IPS DF 19.7 (cell line): ENCODE measurements around the gene TGFBI.

Experiments
- DNase-seq: peaks from one replicate; pipeline ENCODE4 v3.0.0-alpha.2; 2013; ENCODE audit warnings: low read depth, low spot score

The TGFBI gene

GRCh38 chr5:136028782-136029742 is at the start of gene TGFBI:
Gene TGFBI, plus strand, starts transcription at chr5:136028988. Its CDS starts 68 bp downstream, at chr5:136029056.
- DNase-seq, result no peak

GRCh38 chr5:135978993-135979392 is 49.8 kb upstream of the TGFBI start:
- no peak for DNase-seq

GRCh38 chr5:135979510-135979909 is 49.3 kb upstream of the TGFBI start:
- DNase-seq, result no peak

DNA sequence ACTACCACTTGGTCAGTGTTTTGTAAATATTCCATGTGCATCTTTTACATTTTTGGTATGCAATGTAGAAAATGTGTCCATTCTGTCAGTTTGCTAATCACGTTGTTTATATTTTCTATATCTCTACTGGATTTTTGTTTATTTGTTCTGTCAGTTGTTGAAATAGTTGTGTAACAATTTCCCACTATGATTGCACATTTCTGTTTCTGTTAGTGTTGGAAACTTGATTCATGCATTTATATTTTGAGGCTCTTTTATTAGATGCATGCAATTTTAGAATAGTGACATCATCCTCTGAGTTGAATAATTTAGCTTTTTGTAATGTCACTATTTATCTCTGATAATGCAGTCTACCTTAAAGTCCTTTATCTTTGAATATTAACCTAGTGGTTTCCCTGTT is 48.2 kb upstream of the TGFBI start:
- DNase-seq, result no peak

GRCh38 chr5:135985951-135986350 is 42.8 kb upstream of the TGFBI start:
- no peak for DNase-seq

GRCh38 chr5:135986401-135986800 is 42.4 kb upstream of the TGFBI start:
- no peak for DNase-seq

DNA sequence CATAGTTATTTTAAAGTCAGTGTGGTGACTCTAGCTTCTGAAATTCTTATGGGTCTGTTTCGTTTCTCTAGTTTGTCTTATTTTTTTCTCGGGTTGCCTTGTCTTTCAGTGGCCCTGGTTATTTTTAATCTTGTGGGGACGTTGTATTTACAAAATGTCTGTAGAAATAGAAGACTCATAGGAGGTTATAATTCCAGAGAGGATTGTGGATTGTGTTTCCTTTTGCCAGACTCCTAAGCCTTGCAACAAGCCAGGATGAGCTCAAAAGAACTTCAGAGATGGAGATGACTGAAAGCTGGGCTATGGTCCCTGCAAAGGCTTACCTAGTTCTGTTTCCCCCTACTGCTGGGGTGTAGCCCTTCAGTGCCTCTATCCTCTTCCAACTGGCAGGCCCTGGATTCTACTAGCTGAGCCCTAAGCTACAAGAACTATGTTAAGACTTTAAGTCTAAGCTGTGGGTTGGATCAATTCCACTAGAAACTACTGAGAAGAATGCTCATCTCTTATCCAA is 41.8 kb upstream of the TGFBI start:
- no peak for DNase-seq

DNA sequence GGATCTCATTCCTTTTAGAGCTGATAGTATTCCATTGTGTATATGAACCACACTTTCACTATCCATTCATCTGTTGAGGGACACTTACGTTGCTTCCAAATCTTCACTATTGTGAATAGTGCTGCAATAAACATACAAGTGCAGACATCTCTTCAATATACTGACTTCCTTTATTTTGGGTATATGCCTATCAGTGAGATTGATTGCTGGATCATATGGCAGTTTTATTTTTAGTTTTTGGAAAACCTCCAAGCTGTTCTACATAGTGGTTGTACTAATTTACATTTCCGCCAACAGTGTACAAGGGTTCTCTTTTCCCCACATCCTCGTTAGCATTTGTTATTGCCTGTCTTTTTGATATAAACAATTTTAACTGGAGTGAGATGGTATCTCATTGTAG is 40.2 kb upstream of the TGFBI start:
- no peak for DNase-seq

DNA sequence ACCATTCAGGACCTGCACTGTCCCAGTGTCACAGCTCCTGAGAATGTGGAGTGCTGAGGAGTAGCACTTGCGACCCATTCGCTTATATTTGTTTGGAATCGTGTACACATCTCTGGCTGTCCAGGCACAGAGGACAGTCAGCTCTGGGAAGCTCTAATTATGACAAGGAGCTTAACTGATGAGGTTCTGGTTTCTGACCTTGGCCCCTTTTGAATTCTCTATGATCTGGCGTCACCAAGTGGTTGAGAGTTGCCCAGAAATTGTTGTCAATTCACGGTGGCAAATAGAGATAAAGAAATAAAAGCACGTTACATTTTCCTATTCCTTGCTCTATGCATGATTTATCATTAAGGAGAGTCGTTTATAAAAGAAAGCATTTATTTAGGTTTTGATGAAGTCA is 39.1 kb upstream of the TGFBI start:
- DNase-seq, result no peak

GRCh38 chr5:135990528-135991255 is 38.1 kb upstream of the TGFBI start:
- no peak for DNase-seq

DNA sequence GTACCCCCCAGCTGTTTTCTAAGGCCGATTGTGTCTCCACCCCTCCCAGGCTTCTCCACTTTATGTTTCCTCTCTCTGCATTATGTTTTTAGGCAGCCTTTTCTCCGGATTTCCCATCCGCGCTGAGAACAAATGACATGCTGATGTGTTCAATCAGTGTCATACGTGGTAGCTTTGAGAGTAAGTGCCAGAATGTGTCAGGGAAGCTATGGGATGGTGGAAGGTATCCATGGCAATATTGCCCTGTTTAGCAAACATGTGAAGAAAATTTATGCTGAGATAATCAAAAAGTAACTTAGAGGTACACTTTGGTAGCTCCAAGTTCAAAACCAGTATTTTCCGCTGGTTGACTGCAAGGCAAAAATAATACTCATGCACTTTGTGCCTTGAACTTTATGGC is 37.4 kb upstream of the TGFBI start:
- DNase-seq, result no peak

- DNase-seq, result no peak
These were observed 35.4 kb upstream of the TGFBI start for GRCh38 chr5:135993335-135993879.

GRCh38 chr5:135993880-135994636 is 34.7 kb upstream of the TGFBI start:
- DNase-seq, result no peak

DNA sequence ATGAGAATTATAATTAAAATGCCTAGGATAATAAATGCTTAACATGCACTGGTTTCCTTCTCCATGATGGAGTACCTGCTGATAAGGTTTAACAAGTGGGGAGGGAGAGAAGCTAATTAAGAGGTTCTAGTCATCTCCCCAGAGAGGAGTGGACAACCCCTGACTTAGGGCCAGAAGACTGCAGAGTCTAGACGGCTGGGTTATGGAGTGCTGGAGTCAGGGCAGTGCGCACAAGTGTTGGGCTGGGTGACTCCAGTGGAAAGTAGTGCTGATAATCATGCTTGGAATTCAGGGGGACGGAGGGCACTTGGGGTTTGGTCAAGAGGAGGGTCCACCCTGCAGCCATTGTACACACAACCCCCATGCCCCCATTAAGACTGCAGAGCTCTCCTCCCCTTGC is 32.8 kb upstream of the TGFBI start:
- no peak for DNase-seq

DNA sequence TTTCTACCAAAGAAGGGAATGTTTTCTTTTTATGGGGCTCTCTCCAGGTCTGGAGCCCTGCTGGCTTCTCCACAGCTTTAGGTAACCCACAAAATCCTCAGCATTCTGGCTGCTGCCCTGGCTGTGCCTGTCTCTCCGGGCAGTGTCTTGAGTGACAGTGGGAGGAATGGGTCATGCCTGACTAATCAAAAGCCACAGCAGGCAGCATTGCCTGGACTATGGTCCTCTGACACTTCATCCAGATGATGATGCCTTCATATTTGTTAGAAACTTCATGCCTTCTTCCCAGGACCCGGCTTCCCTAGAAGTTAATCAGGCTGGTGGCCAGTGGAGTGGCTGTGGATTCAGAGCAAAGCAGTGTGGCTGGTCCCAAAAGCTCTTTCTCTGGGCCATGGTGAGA is 32.2 kb upstream of the TGFBI start:
- no peak for DNase-seq

DNA sequence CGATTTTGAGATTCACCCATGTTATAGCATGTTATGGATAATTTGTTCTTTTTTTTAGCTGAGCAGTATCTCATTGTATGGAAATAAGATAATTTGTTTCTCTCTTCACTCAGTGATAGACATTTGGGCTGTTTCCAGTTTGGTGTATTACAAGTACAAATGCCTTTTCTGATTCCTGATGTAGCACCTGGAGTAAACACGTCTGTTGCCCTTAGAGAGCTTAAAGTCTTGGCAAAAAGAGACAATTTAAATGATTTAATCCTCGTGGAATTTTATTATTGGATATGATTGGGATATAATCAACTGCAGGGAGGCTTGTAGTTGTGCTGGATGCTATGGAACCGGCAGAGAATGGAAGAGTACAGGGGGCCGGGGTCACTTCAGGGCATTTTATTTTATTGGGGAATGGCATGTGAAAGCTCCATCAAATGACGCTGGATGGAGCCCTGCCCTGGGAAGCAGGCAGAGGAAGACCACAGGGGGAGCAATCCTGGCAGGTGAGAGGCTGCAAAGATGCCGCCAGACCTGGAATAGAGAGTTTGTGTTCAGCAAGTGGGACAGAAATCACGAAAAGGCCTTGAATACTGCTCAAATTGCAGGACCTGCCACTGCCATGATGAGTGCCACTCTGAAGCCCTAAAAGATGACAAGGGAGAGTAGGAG is 31.0 kb upstream of the TGFBI start:
- DNase-seq, result no peak

DNA sequence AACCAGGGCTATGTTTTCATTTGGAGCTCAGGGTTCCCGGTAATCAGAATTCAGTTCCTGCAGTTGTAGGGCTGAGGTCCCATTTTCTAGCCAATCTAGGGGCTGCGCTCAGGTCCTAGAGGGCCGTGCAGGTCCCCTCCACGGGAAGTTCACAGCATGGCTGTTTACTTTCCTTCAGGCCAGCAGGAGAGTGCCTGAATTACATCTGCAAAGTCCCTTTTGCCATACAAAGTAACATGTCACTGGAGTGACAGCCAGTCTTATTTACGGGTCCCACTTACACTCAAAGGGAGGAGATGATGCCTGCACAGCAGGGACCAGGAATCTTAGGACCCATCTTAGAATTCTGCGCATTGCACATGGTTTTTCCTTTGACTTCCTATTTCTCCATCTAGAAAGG is 29.9 kb upstream of the TGFBI start:
- DNase-seq, result no peak

DNA sequence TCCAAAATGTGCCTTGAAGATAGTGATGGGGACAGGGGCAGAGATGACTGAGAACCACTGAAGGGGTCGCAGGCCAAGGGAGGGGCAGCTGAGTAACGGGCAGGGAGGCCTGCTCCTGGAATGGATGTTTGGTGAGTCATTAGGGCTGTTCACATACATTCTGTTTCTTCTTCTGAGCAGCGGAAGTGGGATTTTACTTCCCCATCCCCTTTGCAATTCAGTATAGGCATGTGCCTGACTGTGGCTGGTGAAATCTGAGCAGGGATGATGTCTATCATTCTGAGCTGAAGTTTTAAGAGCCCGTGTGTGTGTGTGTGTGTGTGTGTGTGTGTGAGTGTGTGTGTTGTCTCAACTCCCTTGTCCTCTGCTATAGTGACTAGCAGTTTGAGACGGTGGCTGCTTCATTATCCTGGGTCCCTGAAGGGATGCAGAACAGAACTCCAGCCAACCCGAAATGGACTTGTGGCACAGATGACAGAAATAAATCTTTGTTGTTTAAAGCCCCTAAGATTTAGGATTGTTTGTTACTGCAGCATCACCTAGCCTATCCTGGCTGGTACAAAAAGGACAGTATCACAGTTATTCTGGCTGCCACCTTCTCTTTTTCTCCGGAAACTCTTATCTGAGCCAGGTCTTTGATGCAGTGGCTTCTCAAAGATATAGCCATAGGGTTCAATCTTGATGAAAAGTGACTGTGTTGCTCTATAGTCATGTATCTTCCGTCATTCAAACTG is 29.2 kb upstream of the TGFBI start:
- no peak for DNase-seq

GRCh38 chr5:136000147-136000546 is 28.6 kb upstream of the TGFBI start:
- DNase-seq, result no peak

- DNase-seq, result no peak
These were observed 27.9 kb upstream of the TGFBI start for GRCh38 chr5:136000932-136001331.
